ENCODE results near the gene TSPAN14.
"Not testable (repeated sequence)": the region's sequence is repeated elsewhere in the genome, so short reads cannot be mapped to it uniquely, and the experiment has no call there.

The TSPAN14 gene, protein sequence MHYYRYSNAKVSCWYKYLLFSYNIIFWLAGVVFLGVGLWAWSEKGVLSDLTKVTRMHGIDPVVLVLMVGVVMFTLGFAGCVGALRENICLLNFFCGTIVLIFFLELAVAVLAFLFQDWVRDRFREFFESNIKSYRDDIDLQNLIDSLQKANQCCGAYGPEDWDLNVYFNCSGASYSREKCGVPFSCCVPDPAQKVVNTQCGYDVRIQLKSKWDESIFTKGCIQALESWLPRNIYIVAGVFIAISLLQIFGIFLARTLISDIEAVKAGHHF

DNA sequence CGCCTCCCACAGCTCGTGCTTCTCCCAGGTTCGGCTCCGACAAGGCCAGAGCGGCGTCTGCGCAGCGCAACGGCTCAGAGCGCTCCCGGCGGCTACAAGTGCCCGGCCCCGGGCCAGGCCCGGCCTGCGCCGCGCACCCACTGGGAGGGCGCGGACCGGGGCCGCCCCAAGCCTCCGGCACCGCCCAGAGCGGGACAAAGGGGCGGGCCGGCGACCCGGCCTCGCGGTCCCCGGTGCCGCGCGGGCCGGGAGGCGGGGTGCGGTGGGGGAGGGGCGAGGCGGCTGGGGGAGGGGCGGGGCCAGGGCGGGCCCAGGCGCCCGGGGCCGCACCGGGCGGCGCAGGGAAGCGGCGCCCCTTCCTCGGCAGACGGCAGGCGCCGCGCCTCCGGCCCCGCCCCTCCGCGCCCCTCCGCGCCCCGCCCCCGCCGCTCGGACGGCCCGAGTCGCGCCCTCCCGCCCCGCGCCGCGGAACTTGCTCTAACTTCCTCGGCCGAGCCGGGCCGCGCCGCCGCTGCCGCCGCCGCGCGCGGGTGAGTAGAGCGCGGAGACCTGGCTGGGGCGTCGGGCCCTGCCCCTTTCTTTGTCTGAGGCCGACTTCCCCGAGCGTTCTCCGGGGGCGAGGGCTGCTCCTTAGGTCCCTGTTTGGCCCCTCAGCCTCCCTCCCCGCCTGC, at the start of gene TSPAN14:
Gene TSPAN14, plus strand, starts transcription at position 469 of the 671 bp plus-strand sequence. CDS start 34,924 bp downstream, outside the sequence.
- DNase-seq (ENCODE audit: low read depth) = peak; percentile 57

DNA sequence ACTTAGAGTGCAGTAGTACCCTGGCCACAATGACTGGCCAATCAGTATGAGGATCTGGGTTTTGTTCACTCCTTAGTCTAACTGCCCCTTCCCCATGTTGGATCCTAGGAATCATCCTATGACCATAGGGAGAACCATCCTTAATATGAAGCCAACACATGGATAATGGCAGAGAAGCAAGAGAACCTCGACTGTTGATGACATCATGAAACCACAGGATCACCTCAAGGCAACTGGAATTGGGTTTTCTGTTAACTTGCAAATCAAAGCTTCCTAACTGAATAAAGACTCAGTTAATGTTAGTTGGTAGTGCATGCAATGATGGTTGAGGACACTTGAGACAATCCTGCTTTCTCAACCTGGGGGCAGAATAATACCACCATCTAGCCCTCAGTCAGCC, 49.1 kb upstream of the TSPAN14 start:
- no peak for DNase-seq (ENCODE audit: low read depth)

DNA sequence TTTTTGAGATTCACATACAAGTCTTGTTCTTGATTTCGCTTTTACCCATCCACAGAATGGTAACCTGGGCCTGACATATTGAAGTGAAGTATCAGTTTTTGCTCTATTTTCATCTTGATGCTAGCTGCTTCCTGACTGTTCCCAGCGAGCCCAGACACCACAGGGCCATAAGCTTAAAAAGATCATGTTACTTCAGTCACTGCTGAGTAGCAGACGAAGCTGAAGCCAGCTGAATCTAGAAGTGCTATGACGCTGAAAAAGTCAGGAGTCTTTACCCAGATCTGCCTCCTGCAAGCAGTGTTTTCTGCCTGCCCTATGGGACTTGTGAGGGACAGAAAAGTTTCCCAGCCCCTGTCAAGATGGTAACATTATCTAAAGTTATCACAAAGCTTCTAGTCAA, 48.5 kb upstream of the TSPAN14 start:
- no peak for DNase-seq (ENCODE audit: low read depth)

- DNase-seq (ENCODE audit: low read depth) = no peak
Measured at GRCh38 chr10:80406204-80406603, 47.9 kb upstream of the TSPAN14 start.

GRCh38 chr10:80407812-80408241, 46.3 kb upstream of the TSPAN14 start:
- DNase-seq (ENCODE audit: low read depth) = no peak

DNA sequence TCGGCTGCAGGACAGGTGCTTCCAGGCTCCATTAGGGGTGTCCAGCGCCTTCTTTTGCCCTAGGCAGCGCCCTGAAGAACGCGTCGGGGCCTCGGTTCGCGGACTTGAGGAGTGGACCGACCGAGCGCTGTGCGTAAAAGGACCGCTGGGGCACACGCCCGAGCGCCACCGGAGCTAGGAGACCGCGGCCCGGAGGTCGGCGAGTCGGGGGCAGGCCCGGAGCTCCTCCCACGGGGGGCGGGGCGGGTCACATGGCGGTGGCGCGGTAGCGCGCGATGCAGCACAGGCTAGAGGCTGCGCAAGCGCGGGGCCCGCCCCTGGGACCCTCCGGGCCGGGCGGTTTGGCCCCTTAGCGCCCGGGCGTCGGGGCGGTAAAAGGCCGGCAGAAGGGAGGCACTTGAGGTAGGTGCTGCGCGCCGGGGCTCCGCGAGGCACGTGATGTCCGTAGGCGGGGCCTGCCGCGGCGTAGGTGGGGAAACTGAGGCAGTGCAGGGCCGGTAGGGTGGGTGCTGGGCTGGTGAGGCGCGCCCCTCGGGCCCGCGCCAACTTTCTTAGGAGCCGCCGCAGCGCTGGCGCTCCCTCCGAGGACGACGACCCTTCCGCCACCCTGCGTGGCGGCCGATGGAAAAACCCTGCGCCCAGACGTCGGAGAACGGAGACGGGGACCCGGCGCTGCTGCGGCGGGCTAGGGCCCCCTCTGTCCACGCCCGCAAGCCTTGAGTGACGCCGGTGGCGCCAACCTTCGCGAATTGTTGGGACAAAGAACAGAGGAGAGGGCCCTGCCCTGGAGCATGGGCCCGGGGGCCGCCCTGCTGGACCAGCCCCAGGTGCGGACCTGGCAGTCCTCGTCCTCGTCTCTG, 45.6 kb upstream of the TSPAN14 start, which contains the start of gene PRXL2A:
Gene PRXL2A, plus strand, starts transcription at position 310 of the 860 bp plus-strand sequence. CDS start 11,917 bp downstream, outside the sequence.
- DNase-seq (ENCODE audit: low read depth) = no peak

GRCh38 chr10:80409121-80409520, 45.0 kb upstream of the TSPAN14 start:
- no peak for DNase-seq (ENCODE audit: low read depth)

DNA sequence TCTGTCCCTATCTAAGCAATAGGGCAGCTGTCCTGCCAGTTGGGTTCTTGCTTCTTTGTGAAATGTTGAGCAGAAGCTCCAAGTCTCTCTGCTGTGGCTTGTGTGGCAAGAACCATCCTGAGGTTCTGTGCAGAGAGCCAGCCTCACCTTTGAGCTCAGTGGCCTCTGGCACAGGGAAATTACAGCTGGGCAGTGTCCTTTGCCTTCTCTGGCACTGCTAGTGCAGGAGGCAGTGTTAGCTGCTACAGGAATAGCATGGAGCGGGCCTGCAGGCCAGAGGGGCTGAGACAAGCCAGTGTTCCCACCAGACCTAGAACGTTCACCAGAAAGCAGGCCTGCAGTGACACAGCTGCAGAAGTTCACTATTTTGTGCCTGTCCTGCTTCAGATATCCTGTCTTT, 44.0 kb upstream of the TSPAN14 start:
- no peak for DNase-seq (ENCODE audit: low read depth)

DNA sequence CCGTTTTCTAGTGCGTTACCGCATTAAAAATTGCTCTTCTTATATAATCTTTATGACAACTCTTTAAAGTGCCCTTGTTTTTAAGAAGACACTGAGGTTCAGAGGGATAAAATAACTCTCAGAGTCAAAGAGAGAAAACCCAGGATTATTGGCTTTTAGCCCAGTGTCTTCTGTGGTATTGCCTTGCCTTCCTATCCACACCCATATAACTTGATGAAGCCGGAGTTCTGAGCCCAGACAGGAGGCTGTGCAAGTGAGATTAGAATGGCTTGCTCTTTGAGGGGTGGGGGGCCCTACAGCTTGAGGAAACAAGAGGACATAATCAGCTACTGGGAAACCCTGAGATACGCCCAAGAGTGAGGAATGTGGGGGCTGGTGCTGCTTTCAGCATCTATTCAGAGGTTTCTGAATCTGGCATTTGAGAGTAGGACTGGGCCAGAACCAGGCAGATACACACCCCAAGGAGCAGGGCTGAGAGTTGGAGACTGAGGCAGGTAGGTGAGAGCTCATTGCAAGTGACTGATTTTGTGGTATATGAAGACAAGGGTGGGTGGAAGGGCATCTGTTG, 43.4 kb upstream of the TSPAN14 start:
- no peak for DNase-seq (ENCODE audit: low read depth)

DNA sequence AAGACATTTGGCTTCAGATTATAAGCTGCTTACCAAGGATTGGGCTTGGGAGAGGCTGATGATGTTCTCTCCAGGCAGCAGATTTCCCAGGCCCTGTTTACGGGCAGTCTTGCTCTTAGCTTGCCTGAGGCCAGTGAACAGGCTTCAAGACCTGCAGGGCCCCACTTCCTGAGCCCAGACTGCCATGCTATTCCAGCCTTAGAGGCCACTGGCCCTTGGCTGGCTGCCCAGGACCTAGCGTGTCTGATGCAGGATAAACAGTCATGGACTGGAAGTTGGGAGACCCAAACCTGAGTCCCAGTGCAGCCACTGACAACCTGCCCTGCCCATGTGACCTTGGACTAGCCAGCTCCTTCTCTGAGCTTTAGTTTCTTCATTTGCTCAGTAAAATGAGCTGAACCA, 42.8 kb upstream of the TSPAN14 start:
- no peak for DNase-seq (ENCODE audit: low read depth)

GRCh38 chr10:80411681-80412220, 42.4 kb upstream of the TSPAN14 start:
- DNase-seq (ENCODE audit: low read depth) = no peak

DNA sequence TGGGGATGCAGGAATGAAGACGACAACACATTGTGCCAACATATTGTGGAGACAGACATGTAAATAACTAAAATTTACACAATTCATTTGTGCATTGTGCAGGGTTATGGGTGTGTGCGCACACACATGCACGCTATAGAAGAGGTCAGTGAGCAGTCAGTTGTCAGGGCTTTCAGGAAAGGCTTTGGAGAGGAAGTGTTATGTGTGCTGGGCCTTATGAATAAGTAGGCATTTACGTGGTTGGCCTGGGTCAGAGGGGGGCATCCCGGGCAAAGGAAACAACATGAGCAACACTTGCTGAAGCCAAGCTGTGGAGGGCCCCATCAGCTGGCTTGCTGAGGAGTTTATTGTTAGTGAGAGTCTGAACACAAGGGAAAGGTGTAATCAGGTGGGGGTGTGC, 41.6 kb upstream of the TSPAN14 start:
- DNase-seq (ENCODE audit: low read depth) = no peak

- no peak for DNase-seq (ENCODE audit: low read depth)
Measured at GRCh38 chr10:80413271-80413996, 40.7 kb upstream of the TSPAN14 start.

DNA sequence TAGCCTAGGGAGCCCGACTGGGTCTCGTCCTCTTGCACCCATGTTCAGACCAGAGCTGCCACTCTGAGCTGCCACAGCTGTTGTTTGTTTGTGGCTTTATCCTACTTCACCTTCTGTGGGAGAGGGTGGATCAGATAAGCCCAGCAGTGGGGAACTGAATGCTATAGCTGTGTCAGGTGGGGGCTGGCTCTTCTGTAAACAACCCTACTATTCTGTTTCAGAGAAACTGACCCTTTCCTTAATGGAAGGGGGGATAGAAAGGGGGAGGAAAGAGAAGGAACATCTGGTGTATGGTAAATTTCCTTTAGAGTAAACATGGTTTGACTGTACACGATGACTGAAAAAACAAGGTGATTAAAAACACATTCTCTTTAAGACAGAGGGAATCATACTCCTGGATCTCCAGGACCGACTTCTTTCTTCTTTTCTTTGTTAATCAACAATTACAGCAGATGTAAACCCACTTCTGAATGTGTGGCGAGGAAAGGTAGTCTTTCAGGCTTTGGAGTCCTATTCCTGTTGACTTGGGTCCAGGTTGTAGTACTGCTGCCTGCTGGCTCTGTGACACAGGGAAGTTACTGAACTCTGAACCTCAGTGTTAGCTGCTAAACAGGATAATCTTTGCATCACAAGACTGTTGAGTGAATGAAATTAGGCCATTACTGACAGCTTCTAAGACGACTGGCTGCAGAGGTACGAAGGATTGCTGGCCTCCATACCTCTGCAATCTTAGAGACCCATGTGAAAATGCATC, 39.8 kb upstream of the TSPAN14 start:
- DNase-seq (ENCODE audit: low read depth) = no peak

GRCh38 chr10:80415734-80416478, 38.2 kb upstream of the TSPAN14 start:
- no peak for DNase-seq (ENCODE audit: low read depth)

DNA sequence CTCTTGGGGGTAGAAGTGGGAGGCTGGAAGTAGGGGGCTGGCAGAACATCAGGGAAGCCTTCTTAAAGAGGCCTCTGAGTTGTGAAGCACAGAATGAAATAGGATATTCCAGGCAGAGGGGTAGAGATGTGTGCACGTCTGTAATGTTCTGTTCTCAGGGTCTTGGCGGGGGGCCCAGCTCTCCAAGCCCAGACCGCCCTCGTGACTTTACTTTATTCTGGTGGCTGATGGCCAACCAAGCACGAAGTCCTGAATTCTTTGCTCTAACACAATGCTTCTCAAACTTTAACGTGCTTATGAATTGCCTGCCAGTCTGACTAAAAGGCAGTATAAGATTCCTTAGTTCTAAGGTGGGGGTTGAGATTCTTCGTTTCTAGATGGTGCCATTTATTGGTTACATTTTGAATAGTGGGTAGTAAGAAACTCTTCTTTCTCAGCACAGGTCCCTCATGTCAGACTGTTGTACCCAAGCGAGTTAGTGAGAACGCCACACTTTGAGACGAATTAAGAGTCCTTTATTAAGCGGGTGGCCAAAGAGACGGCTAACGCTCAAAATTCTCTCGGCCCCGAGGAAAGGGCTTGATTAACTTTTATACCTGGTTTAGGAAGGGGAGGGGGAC, 37.5 kb upstream of the TSPAN14 start:
- DNase-seq (ENCODE audit: low read depth) = no peak

DNA sequence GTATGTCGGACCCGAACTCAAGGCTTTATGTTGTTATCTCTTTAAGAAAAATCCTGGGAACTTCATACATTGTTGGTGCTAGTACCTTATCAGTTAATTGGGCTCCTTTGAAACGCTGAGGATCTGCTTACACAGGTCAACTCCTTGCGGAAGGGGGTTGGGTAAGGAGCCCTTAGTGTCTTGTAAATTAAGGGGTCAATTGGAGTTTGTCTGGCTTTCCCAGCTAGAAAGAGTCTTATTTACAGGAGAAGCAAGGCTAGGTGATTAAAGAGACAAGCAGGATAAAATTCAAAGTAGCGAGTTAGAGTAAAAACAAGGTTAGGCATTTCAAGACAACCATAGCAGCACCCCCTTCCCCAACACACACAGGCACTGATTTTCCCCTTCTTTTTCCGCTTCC, 36.9 kb upstream of the TSPAN14 start:
- DNase-seq (ENCODE audit: low read depth) = not testable (repeated sequence)

DNA sequence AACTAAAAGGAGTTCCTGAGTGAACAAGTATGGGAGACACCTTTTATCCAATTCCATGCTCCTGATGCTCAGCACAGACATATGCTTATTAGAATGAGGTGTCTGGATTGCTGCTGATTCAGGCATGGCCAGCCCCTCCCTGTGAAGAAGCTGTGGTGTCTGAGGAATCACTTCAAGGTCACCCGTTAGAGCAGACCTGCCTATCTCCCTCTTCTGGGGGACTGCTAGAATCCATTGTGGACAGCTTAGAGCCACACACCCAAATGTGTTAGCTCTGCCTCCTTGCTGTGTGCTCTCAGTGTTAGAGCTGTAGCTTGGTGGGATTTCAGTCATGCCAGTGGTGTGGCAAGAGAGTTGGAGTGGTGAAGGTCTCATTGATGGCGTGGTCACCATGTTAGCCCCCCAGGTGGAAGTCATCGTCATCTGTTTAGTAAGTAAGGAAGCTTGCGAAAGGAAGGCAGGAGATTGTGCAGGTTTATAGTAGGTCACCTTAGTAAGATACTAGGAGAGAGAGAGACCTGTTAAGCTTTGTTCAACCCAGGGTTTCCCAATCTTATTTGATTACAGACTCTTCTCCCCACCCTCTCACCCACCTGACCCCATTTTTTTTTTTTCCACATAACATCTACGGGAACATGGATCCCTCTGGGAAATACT, 32.9 kb upstream of the TSPAN14 start:
- no peak for DNase-seq (ENCODE audit: low read depth)
